AG10803 (cell line): Measurements from ENCODE around the gene EIF1AY.
"Not testable (repeated sequence)": the region's sequence is repeated elsewhere in the genome, so short reads cannot be mapped to it uniquely, and the experiment has no call there.

Experiments used
- DNase-seq: peaks from one replicate; pipeline ENCODE4 v3.0.0; 2010; ENCODE audit warnings: low read depth
- H3K4me3 ChIP-seq: 2 replicates; pipeline ENCODE4 v1.5.1; 2011; ENCODE audit warnings: mild to moderate bottlenecking, low read length, control low read depth
- CTCF ChIP-seq: conservative IDR thresholded peaks from 2 replicates; pipeline ENCODE4 v1.5.1; 2011; ENCODE audit warnings: mild to moderate bottlenecking, low read length, control low read depth, inconsistent platforms

Gene EIF1AY

GRCh38 chrY:20551840-20552239 is 23.7 kb upstream of the EIF1AY start:
- no peak for DNase-seq

GRCh38 chrY:20552764-20553323 is 22.7 kb upstream of the EIF1AY start:
- H3K4me3 ChIP-seq, DNase-seq: not testable (repeated sequence)

More at GRCh38 chrY:20551840-20552239, 23.7 kb upstream of the EIF1AY start:
- H3K4me3 ChIP-seq = no peak overlapping the region
- no peak for TF ChIP-seq CTCF

GRCh38 chrY:20555820-20556219 is 19.8 kb upstream of the EIF1AY start:
- H3K4me3 ChIP-seq = no peak overlapping the region
- DNase-seq = no peak
- TF ChIP-seq CTCF = no peak

- no peak overlapping the region for H3K4me3 ChIP-seq
- TF ChIP-seq CTCF = peak; percentile 52
- DNase-seq = peak; percentile 29
Observed at GRCh38 chrY:20558677-20559076, 16.9 kb upstream of the EIF1AY start.

- no peak for TF ChIP-seq CTCF
- DNase-seq = no peak
- H3K4me3 ChIP-seq = no peak overlapping the region
Observed at GRCh38 chrY:20559873-20560512, 15.6 kb upstream of the EIF1AY start.

GRCh38 chrY:20571306-20571705 is 4.3 kb upstream of the EIF1AY start:
- DNase-seq = no peak
- no peak overlapping the region for H3K4me3 ChIP-seq
- TF ChIP-seq CTCF = no peak

- H3K4me3 ChIP-seq = peak overlapping the region; percentile 81
- no peak for TF ChIP-seq CTCF
- DNase-seq = no peak
Observed at GRCh38 chrY:20576506-20576905, 930 bp downstream of the EIF1AY start.
